Measurements from ENCODE around the gene KLHL22.
"Not testable (repeated sequence)": the region's sequence is repeated elsewhere in the genome, so short reads cannot be mapped to it uniquely, and the experiment has no call there.

The KLHL22 gene
- total RNA-seq = 36.2 reads per million, percentile 61 among the genes with 10 or more reads in this experiment

GRCh38 chr22:20494978-20495860 is at the start of gene KLHL22:
KLHL22 (minus strand) TSS chr22:20495795; CDS start chr22:20489211, 6,584 bp downstream.
- peak; percentile 11 for DNase-seq

GRCh38 chr22:20545318-20545634 is 49.7 kb upstream of the KLHL22 start:
- not testable (repeated sequence) for DNase-seq

- DNase-seq = no peak
Observed at GRCh38 chr22:20542736-20543135, 47.1 kb upstream of the KLHL22 start.

- no peak for DNase-seq
Observed at GRCh38 chr22:20542055-20542454, 46.5 kb upstream of the KLHL22 start.

- DNase-seq = not testable (repeated sequence)
Observed at GRCh38 chr22:20538875-20539274, 43.3 kb upstream of the KLHL22 start.

GRCh38 chr22:20537983-20538382 is 42.4 kb upstream of the KLHL22 start:
- DNase-seq = no peak

GRCh38 chr22:20537325-20537756 is 41.7 kb upstream of the KLHL22 start:
- no peak for DNase-seq

- no peak for DNase-seq
Observed at GRCh38 chr22:20536590-20537324, 41.2 kb upstream of the KLHL22 start.

- DNase-seq = no peak
Observed at GRCh38 chr22:20533879-20534265, 38.3 kb upstream of the KLHL22 start.

GRCh38 chr22:20533095-20533878 is 37.7 kb upstream of the KLHL22 start:
- no peak for DNase-seq

GRCh38 chr22:20532256-20532993 is 36.8 kb upstream of the KLHL22 start:
- no peak for DNase-seq

GRCh38 chr22:20531404-20532201 is 36.0 kb upstream of the KLHL22 start:
- no peak for DNase-seq

- no peak for DNase-seq
Observed at GRCh38 chr22:20531154-20531403, 35.5 kb upstream of the KLHL22 start.

GRCh38 chr22:20530368-20531153 is 35.0 kb upstream of the KLHL22 start:
- no peak for DNase-seq

GRCh38 chr22:20528405-20528978 is 32.9 kb upstream of the KLHL22 start:
- no peak for DNase-seq

- no peak for DNase-seq
Observed at GRCh38 chr22:20526628-20527355, 31.2 kb upstream of the KLHL22 start.

- no peak for DNase-seq
Observed at GRCh38 chr22:20526305-20526627, 30.7 kb upstream of the KLHL22 start.

GRCh38 chr22:20525048-20525447 is 29.5 kb upstream of the KLHL22 start:
- no peak for DNase-seq

GRCh38 chr22:20524004-20524481 is 28.4 kb upstream of the KLHL22 start:
- no peak for DNase-seq
